ENCODE measurements around the gene DSC1.
"Not testable (repeated sequence)": the region's sequence is repeated elsewhere in the genome, so short reads cannot be mapped to it uniquely, and the experiment has no call there.

The DSC1 gene

GRCh38 chr18:31162825-31163435 lies at the start of gene DSC1:
TSS of gene DSC1 (minus strand) at chr18:31162856. CDS start at chr18:31162594, 262 bp downstream.
- FAIRE-seq: no peak

- no peak for FAIRE-seq
Measured at GRCh38 chr18:31211047-31211446, 48.4 kb upstream of the DSC1 start.

- no peak for FAIRE-seq
Measured at GRCh38 chr18:31209041-31209440, 46.4 kb upstream of the DSC1 start.

- FAIRE-seq: no peak
Measured at GRCh38 chr18:31207391-31207790, 44.7 kb upstream of the DSC1 start.

GRCh38 chr18:31206787-31207381 lies 44.2 kb upstream of the DSC1 start:
- FAIRE-seq: peak; percentile 88

- FAIRE-seq: peak; percentile 80
Measured at GRCh38 chr18:31206071-31206470, 43.4 kb upstream of the DSC1 start.

- no peak for FAIRE-seq
Measured at GRCh38 chr18:31205273-31205672, 42.6 kb upstream of the DSC1 start.

- FAIRE-seq: no peak
Measured at GRCh38 chr18:31204833-31205232, 42.2 kb upstream of the DSC1 start.

GRCh38 chr18:31204166-31204565 lies 41.5 kb upstream of the DSC1 start:
- peak; percentile 24 for FAIRE-seq

- no peak for FAIRE-seq
Measured at GRCh38 chr18:31203794-31204148, 41.1 kb upstream of the DSC1 start.

GRCh38 chr18:31203096-31203793 lies 40.6 kb upstream of the DSC1 start:
- FAIRE-seq: no peak

GRCh38 chr18:31199190-31199769 lies 36.6 kb upstream of the DSC1 start:
- FAIRE-seq: no peak

GRCh38 chr18:31197676-31198075 lies 35.0 kb upstream of the DSC1 start:
- FAIRE-seq: no peak

GRCh38 chr18:31195063-31195462 lies 32.4 kb upstream of the DSC1 start:
- no peak for FAIRE-seq

GRCh38 chr18:31192086-31192776 lies 29.6 kb upstream of the DSC1 start:
- FAIRE-seq: no peak

GRCh38 chr18:31190919-31191318 lies 28.3 kb upstream of the DSC1 start:
- FAIRE-seq: no peak

GRCh38 chr18:31189757-31190156 lies 27.1 kb upstream of the DSC1 start:
- no peak for FAIRE-seq

- no peak for FAIRE-seq
Measured at GRCh38 chr18:31185186-31185950, 22.7 kb upstream of the DSC1 start.

- FAIRE-seq: no peak
Measured at GRCh38 chr18:31183302-31183701, 20.6 kb upstream of the DSC1 start.

- FAIRE-seq: not testable (repeated sequence)
Measured at GRCh38 chr18:31177369-31177768, 14.7 kb upstream of the DSC1 start.

GRCh38 chr18:31176531-31176930 lies 13.9 kb upstream of the DSC1 start:
- FAIRE-seq: no peak

GRCh38 chr18:31171144-31171839 lies 8.6 kb upstream of the DSC1 start:
- FAIRE-seq: no peak
